Stimulated activated CD4-positive, alpha-beta T cell treated with anti-CD3 and anti-CD28 coated beads, Interleukin-1b, Interleukin-23, amount 100 ng/mL, for 24 hours (primary cell): ENCODE data around the gene ST3GAL4.
"Not testable (repeated sequence)": the region's sequence is repeated elsewhere in the genome, so short reads cannot be mapped to it uniquely, and the experiment has no call there.

ENCODE experiments used
- DNase-seq, 4 experiments: peaks; one replicate each; pipeline ENCODE4 v3.0.0-alpha.2; 2020; ENCODE audit warnings: low read depth in 4 of 4, low spot score in 1 of 4

Gene ST3GAL4

GRCh38 chr11:126345759-126346585 lies 9.5 kb upstream of the ST3GAL4 start:
- DNase-seq = no peak

GRCh38 chr11:126346586-126346940 lies 8.9 kb upstream of the ST3GAL4 start:
- DNase-seq = no peak

- DNase-seq = not testable (repeated sequence)
These were observed 8.5 kb upstream of the ST3GAL4 start for GRCh38 chr11:126346946-126347345.

GRCh38 chr11:126347751-126348668 lies 7.5 kb upstream of the ST3GAL4 start:
- DNase-seq = no peak

- no peak for DNase-seq
These were observed 6.5 kb upstream of the ST3GAL4 start for GRCh38 chr11:126348806-126349582.

- no peak for DNase-seq
These were observed 4.7 kb upstream of the ST3GAL4 start for GRCh38 chr11:126350836-126351235.

- DNase-seq = no peak
These were observed 3.3 kb upstream of the ST3GAL4 start for GRCh38 chr11:126352163-126352562.

GRCh38 chr11:126352934-126353801 lies 2.3 kb upstream of the ST3GAL4 start:
- no peak for DNase-seq

GRCh38 chr11:126354631-126355323 lies 709 bp upstream of the ST3GAL4 start:
- no peak for DNase-seq

- no peak for DNase-seq
These were observed 726 bp downstream of the ST3GAL4 start for GRCh38 chr11:126355926-126356897.

- no peak for DNase-seq
These were observed 1.8 kb downstream of the ST3GAL4 start for GRCh38 chr11:126357055-126357962.

- no peak for DNase-seq
These were observed 2.7 kb downstream of the ST3GAL4 start for GRCh38 chr11:126357969-126358762.

GRCh38 chr11:126358763-126359160 lies 3.3 kb downstream of the ST3GAL4 start:
- DNase-seq = no peak

- DNase-seq = no peak
These were observed 4.1 kb downstream of the ST3GAL4 start for GRCh38 chr11:126359431-126360048.

- no peak for DNase-seq
These were observed 4.6 kb downstream of the ST3GAL4 start for GRCh38 chr11:126360049-126360446.

- DNase-seq = no peak
These were observed 5.9 kb downstream of the ST3GAL4 start for GRCh38 chr11:126361400-126361799.
